ENCODE measurements around the gene AKAP1.

The AKAP1 gene

GRCh38 chr17:57084802-57085447 lies at the start of gene AKAP1:
Gene AKAP1 (plus strand): TSS chr17:57085246. CDS start chr17:57105465, 20,219 bp downstream.
- no peak for TF ChIP-seq CTCF (IDR thresholded peaks at IDR 0.05)
- peak within 1 kb of the TSS; percentile 90 for H3K27ac ChIP-seq

GRCh38 chr17:57035971-57036481 lies 49.0 kb upstream of the AKAP1 start:
- TF ChIP-seq ZFX (IDR thresholded peaks at IDR 0.05; ENCODE audit: borderline replicate concordance) (no peak), CTCF (IDR thresholded peaks at IDR 0.05) (no peak)
- H3K27ac ChIP-seq = peak overlapping the region; percentile 74

- TF ChIP-seq CTCF (IDR thresholded peaks at IDR 0.05) = no peak
- TF ChIP-seq ZFX (IDR thresholded peaks at IDR 0.05; ENCODE audit: borderline replicate concordance) = no peak
- no peak overlapping the region for H3K27ac ChIP-seq
Measured at GRCh38 chr17:57037411-57037810, 47.6 kb upstream of the AKAP1 start.

- no peak overlapping the region for H3K27ac ChIP-seq
- TF ChIP-seq CTCF (IDR thresholded peaks at IDR 0.05) (no peak), ZFX (IDR thresholded peaks at IDR 0.05; ENCODE audit: borderline replicate concordance) (no peak)
Measured at GRCh38 chr17:57038486-57038885, 46.6 kb upstream of the AKAP1 start.

GRCh38 chr17:57040571-57040970 lies 44.5 kb upstream of the AKAP1 start:
- TF ChIP-seq ZFX (IDR thresholded peaks at IDR 0.05; ENCODE audit: borderline replicate concordance) (no peak), CTCF (IDR thresholded peaks at IDR 0.05) (no peak)
- H3K27ac ChIP-seq = no peak overlapping the region

GRCh38 chr17:57043276-57043675 lies 41.8 kb upstream of the AKAP1 start:
- H3K27ac ChIP-seq = no peak overlapping the region

More at GRCh38 chr17:57043276-57043675, 41.8 kb upstream of the AKAP1 start:
- TF ChIP-seq CTCF (IDR thresholded peaks at IDR 0.05) (no peak), ZFX (IDR thresholded peaks at IDR 0.05; ENCODE audit: borderline replicate concordance) (no peak)
